Endothelial cell of umbilical vein (primary cell): ENCODE data around the gene DSE. TPM values are rescaled to one million over a fixed set of nuclear protein-coding genes. Genes with fewer than 3 reads are reported as not detected.

Experiments
- BruUV-seq: library from RNA; stranded (reverse); fragments of 400-500 nt; replicated peaks from 2 replicates; lab custom pipeline; 2021; lab: Mats Ljungman, UMichigan
- CTCF ChIA-PET: fragments of 300-600, 350-600 bp; sonication (Branson Sonifier 250); formaldehyde crosslinking; loops from one replicate; lab custom pipeline; 2021; ENCODE audit warnings: antibody characterized with exemption, inconsistent platforms; lab: Charles Lee
- POLR2A ChIA-PET: fragments of 300-600, 350-600 bp; sonication (Branson Sonifier 250); formaldehyde crosslinking; loops from one replicate; lab custom pipeline; 2021; ENCODE audit warnings: antibody characterized with exemption, inconsistent platforms; lab: Charles Lee
- DNase-seq: peaks from one replicate; pipeline ENCODE4 v3.0.0-alpha.2; 2011; ENCODE audit warnings: low read depth, low spot score
- FAIRE-seq: peaks from 2 replicates; lab custom pipeline; 2011; peaks lifted over from hg19 to GRCh38; lab: Jason Lieb, UNC
- H2AFZ ChIP-seq: 2 replicates; pipeline ENCODE4 v1.6.0; 2012; ENCODE audit warnings: low read depth, low read length, control low read depth, inconsistent platforms
- H3K27ac ChIP-seq: 2 replicates; pipeline ENCODE4 v1.5.1; 2011; ENCODE audit warnings: low read depth, mild to moderate bottlenecking, control low read depth, low read length, moderate library complexity; ENCODE audit not compliant: insufficient read depth
- H3K27me3 ChIP-seq, 2 experiments: 2 replicates each; pipeline versions ENCODE4 v1.6.0 to v1.6.1; 2011; ENCODE audit warnings: low read length in 2 of 2, mixed read lengths in 1 of 2; ENCODE audit not compliant: control insufficient read depth in 2 of 2, insufficient read depth in 2 of 2
- H3K36me3 ChIP-seq, 2 experiments: 2 replicates in 1 of 2; 3 replicates in 1 of 2; pipeline ENCODE4 v1.5.1; 2011; ENCODE audit warnings: low read length in 2 of 2, mild to moderate bottlenecking in 1 of 2, moderate library complexity in 1 of 2; ENCODE audit not compliant: control insufficient read depth in 2 of 2, insufficient read depth in 2 of 2; ENCODE audit errors: extremely low read depth in 1 of 2
- H3K4me1 ChIP-seq: 3 replicates; pipeline ENCODE4 v1.5.1; 2011; ENCODE audit warnings: mild to moderate bottlenecking, low read length; ENCODE audit not compliant: control insufficient read depth, insufficient read depth; ENCODE audit errors: extremely low read depth
- H3K4me2 ChIP-seq: 2 replicates; pipeline ENCODE4 v1.6.1; 2011; ENCODE audit warnings: low read length, control low read depth, mixed read lengths; ENCODE audit not compliant: insufficient read depth
- H3K4me3 ChIP-seq, 3 experiments: fragments of 200-600 bp in 1 of 3; sonication (generic), shearing (Covaris generic) in 1 of 3; replicated peaks in 1 of 3; 2 replicates each; pipeline ENCODE4 v1.5.1; 2011 to 2016; ENCODE audit warnings: control low read depth in 3 of 3, low read length in 3 of 3, mild to moderate bottlenecking in 2 of 3, inconsistent platforms in 1 of 3, low read depth in 1 of 3, moderate library complexity in 1 of 3; ENCODE audit not compliant: insufficient read depth in 1 of 3
- H3K79me2 ChIP-seq: 2 replicates; pipeline ENCODE4 v1.6.0; 2012; ENCODE audit warnings: low read length, inconsistent platforms; ENCODE audit not compliant: control insufficient read depth, insufficient read depth
- H3K9ac ChIP-seq: replicated peaks from 2 replicates; pipeline ENCODE3; 2011; ENCODE audit warnings: low read length, control low read depth; ENCODE audit not compliant: insufficient read depth; ENCODE audit errors: extremely low read depth
- H3K9me1 ChIP-seq: replicated peaks from 3 replicates; pipeline ENCODE4 v1.6.0; 2011; ENCODE audit warnings: mild to moderate bottlenecking, low read length; ENCODE audit not compliant: control insufficient read depth, insufficient read depth; ENCODE audit errors: extremely low read depth
- H3K9me3 ChIP-seq: replicated peaks from 2 replicates; pipeline ENCODE4 v1.5.1; 2012; ENCODE audit warnings: low read length, inconsistent platforms; ENCODE audit not compliant: control insufficient read depth, insufficient read depth
- H4K20me1 ChIP-seq: replicated peaks from 2 replicates; pipeline ENCODE3; 2011; ENCODE audit warnings: mild to moderate bottlenecking, low read length; ENCODE audit not compliant: control insufficient read depth, insufficient read depth; ENCODE audit errors: extremely low read depth
- EZH2 ChIP-seq: IDR thresholded peaks from 2 replicates; pipeline ENCODE4 v1.6.1; 2012; ENCODE audit warnings: borderline replicate concordance, low read depth, mild to moderate bottlenecking, moderate library complexity, low read length, inconsistent platforms; ENCODE audit not compliant: severe bottlenecking
- FOS ChIP-seq: IDR thresholded peaks from 2 replicates; pipeline ENCODE4 v1.6.1; 2011; ENCODE audit warnings: mild to moderate bottlenecking, low read length, moderate library complexity, borderline replicate concordance; ENCODE audit not compliant: insufficient read depth
- GATA2 ChIP-seq: IDR thresholded peaks from 2 replicates; pipeline ENCODE4 v1.7.0; 2011; ENCODE audit warnings: low read depth, mild to moderate bottlenecking, moderate library complexity, mixed read lengths, low read length; ENCODE audit not compliant: insufficient read length, insufficient read depth
- JUN ChIP-seq: IDR thresholded peaks from 2 replicates; pipeline ENCODE4 v1.6.1; 2011; ENCODE audit warnings: borderline replicate concordance, low read depth; ENCODE audit not compliant: insufficient read length, insufficient read depth
- MYC ChIP-seq: IDR thresholded peaks from one replicate; pipeline ENCODE4 v1.6.1; 2011; ENCODE audit warnings: mild to moderate bottlenecking, low read depth, low read length
- POLR2A ChIP-seq: IDR thresholded peaks from 2 replicates; pipeline ENCODE4 v1.6.1; 2012; ENCODE audit warnings: low read depth, mild to moderate bottlenecking, control low read depth, low read length
- POLR2AphosphoS5 ChIP-seq: IDR thresholded peaks from 2 replicates; pipeline ENCODE4 v1.6.1; 2012; ENCODE audit warnings: low read depth, mild to moderate bottlenecking, control low read depth, low read length, moderate library complexity; ENCODE audit not compliant: insufficient read depth
- dilution Hi-C: fragments of 300-500 bp; cut with MboI; formaldehyde crosslinking; loops from one replicate; pipeline ENCODE4 v1.15.0; 2019; ENCODE audit warnings: low sequenced_read_pairs; ENCODE audit not compliant: extremely low pct_ligation_motif_present
- intact Hi-C: fragments of 100-400 bp; cut with micrococcal nuclease; formaldehyde crosslinking; loops from one replicate; pipeline ENCODE4 v1.10.0; 2022
- polyA plus RNA-seq, 4 experiments: library from polyadenylated mRNA; depleted of rRNA in 3 of 4; stranded (reverse) in 3 of 4; unstranded in 1 of 4; fragments of >200 nt; gene quantifications; 2 replicates each; pipeline versions ENCODE4 v1.2.1 to v1.2.3, GENCODE V29; 2011 to 2012; ENCODE audit warnings: missing spikeins in 1 of 4
- total RNA-seq: library from RNA; stranded (reverse); gene quantifications from 2 replicates; pipeline ENCODE4 v1.2.3, GENCODE V29; 2021
- TF ChIP-seq, protein P1 (sequence below), 2 donors: IDR thresholded peaks; 1 replicate in 1 of 2; 2 replicates in 1 of 2; pipeline ENCODE4 v1.5.1; 2011; ENCODE audit warnings: low read length in 2 of 2, mild to moderate bottlenecking in 2 of 2, moderate library complexity in 2 of 2, control low read depth in 1 of 2, inconsistent platforms in 1 of 2, low read depth in 1 of 2; ENCODE audit not compliant: insufficient read depth in 1 of 2; ENCODE audit errors: extremely low read depth in 1 of 2
- TF ChIP-seq, protein P2 (sequence below): IDR thresholded peaks from 2 replicates; pipeline ENCODE4 v1.6.1; 2011; ENCODE audit not compliant: insufficient read depth, insufficient read length

The DSE gene
- total and polyA plus RNA-seq, 2 donors (not counting 3 experiments of a cell fraction or from before 2014, with no cell fraction given): 12.0 to 25.0 TPM

DNA sequence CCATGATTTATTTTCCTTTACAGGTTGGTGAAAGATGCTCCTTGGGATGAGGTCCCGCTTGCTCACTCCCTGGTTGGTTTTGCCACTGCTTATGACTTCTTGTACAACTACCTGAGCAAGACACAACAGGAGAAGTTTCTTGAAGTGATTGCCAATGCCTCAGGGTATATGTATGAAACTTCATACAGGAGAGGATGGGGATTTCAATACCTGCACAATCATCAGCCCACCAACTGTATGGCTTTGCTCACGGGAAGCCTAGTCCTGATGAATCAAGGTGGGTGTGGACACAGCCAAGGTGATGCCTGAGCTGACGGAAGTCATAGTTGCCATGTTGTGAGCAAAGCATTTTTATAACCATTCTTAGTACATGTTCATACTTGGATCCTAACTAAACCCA, 55.8 kb downstream of the DSE start:
- DNase-seq (no peak), FAIRE-seq (no peak)
- POLR2A ChIA-PET: no interaction called here
- Histone ChIP-seq H3K9ac (no peak overlapping the region), H3K27me3 (no peaks in the 10 kb centered on the region), H3K4me3 (no peak overlapping the region), H3K9me1 (no peaks in the 10 kb centered on the region), H3K4me1 (no peaks in the 10 kb centered on the region), H2AFZ (no peak overlapping the region), H3K79me2 (no peaks in the 10 kb centered on the region), H3K36me3 (no peaks in the 10 kb centered on the region), H3K4me2 (no peak overlapping the region), H3K9me3 (no peaks in the 10 kb centered on the region), H3K27ac (no peak overlapping the region), H4K20me1 (no peaks in the 10 kb centered on the region)
- intact Hi-C loops (no loop called here), dilution Hi-C loops (no loop called here)
- BruUV-seq: no TSS peak
- CTCF ChIA-PET: interaction anchor here (0.8 to 1.2 kb wide), 5 partner anchors 12 to 158 kb away, joined by 3 to 4 read pairs (median 3); no protein-coding TSS in a partner anchor
- TF ChIP-seq, protein P1, sequence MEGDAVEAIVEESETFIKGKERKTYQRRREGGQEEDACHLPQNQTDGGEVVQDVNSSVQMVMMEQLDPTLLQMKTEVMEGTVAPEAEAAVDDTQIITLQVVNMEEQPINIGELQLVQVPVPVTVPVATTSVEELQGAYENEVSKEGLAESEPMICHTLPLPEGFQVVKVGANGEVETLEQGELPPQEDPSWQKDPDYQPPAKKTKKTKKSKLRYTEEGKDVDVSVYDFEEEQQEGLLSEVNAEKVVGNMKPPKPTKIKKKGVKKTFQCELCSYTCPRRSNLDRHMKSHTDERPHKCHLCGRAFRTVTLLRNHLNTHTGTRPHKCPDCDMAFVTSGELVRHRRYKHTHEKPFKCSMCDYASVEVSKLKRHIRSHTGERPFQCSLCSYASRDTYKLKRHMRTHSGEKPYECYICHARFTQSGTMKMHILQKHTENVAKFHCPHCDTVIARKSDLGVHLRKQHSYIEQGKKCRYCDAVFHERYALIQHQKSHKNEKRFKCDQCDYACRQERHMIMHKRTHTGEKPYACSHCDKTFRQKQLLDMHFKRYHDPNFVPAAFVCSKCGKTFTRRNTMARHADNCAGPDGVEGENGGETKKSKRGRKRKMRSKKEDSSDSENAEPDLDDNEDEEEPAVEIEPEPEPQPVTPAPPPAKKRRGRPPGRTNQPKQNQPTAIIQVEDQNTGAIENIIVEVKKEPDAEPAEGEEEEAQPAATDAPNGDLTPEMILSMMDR (IDR thresholded peaks at IDR 0.05; ENCODE audit: extremely low read depth in 1 of 2, insufficient read depth in 1 of 2, low read depth in 1 of 2, low read length in 2 of 2): no peak
- TF ChIP-seq POLR2AphosphoS5 (no peak), JUN (no peak), GATA2 (no peak), EZH2 (no peak), POLR2A (no peak), MYC (no peak), FOS (no peak)
- TF ChIP-seq, protein P2, sequence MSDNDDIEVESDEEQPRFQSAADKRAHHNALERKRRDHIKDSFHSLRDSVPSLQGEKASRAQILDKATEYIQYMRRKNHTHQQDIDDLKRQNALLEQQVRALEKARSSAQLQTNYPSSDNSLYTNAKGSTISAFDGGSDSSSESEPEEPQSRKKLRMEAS: no peak
